Right lobe of liver (tissue), 6 donors: ENCODE data around the gene SLC25A10. TPM values are rescaled to one million over a fixed set of nuclear protein-coding genes. Genes with fewer than 3 reads are reported as not detected.
A peak's percentile ranks its signal among the peaks of the same experiment; 100 is the strongest.

Source experiments
- ATAC-seq, 4 donors: fragments of 200-7000 bp; cut with Tn5 transposase; one replicate each; pipeline ENCODE4 v1.9.1; 2020; ENCODE audit warnings: mild to moderate bottlenecking in 4 of 4, moderate library complexity in 4 of 4
- DNase-seq, 3 donors: peaks; one replicate each; pipeline ENCODE4 v3.0.0-alpha.2; 2020
- H3K27ac ChIP-seq, 3 donors: fragments of 200-600 bp; one replicate each; pipeline ENCODE4 v1.8.0; 2022
- H3K27me3 ChIP-seq, 2 donors: fragments of 200-600 bp; one replicate each; pipeline ENCODE4 v1.8.0; 2022
- H3K36me3 ChIP-seq, 4 donors: fragments of 200-600 bp; sonication (generic) in 1 of 4; one replicate each; pipeline versions ENCODE4 v1.5.1 to v1.8.0; 2017 to 2022; ENCODE audit warnings: control low read depth in 1 of 4
- H3K4me1 ChIP-seq, 4 donors: fragments of 200-600 bp; sonication (generic) in 1 of 4; one replicate each; pipeline versions ENCODE4 v1.5.1 to v1.8.0; 2017 to 2022; ENCODE audit warnings: control low read depth in 1 of 4
- H3K4me3 ChIP-seq, 3 donors: fragments of 200-600 bp; one replicate each; pipeline ENCODE4 v1.8.0; 2022
- H3K9me3 ChIP-seq, 4 donors: fragments of 200-600 bp; sonication (generic) in 1 of 4; one replicate each; pipeline versions ENCODE4 v1.5.1 to v1.8.0; 2017 to 2022; ENCODE audit warnings: control low read depth in 1 of 4
- CTCF ChIP-seq, 4 donors: fragments of 200-600 bp in 3 of 4; fragments of 450-650 bp in 1 of 4; IDR thresholded peaks; one replicate each; pipeline versions ENCODE4 v1.5.1 to v1.8.0; 2016 to 2022; ENCODE audit warnings: antibody characterized with exemption in 4 of 4, mild to moderate bottlenecking in 2 of 4
- POLR2A ChIP-seq: fragments of 450-650 bp; IDR thresholded peaks from one replicate; pipeline ENCODE4 v1.6.1; 2017; ENCODE audit warnings: antibody characterized with exemption, mild to moderate bottlenecking
- whole genome bisulfite sequencing: methylation state at CpG from one replicate; pipeline ENCODE4 v1.1.6; 2018; ENCODE audit warnings: low coverage, low lambda C conversion rate; ENCODE audit not compliant: insufficient coverage; ENCODE audit errors: missing lambda C conversion rate; 5-methylcytosine and 5-hydroxymethylcytosine counted together
- intact Hi-C, 2 donors: fragments of 100-400 bp; cut with DNase I; formaldehyde crosslinking; loops; one replicate each; pipeline versions ENCODE4 v1.11.2 to v1.14.1; 2022
- total RNA-seq, 6 experiments: library from RNA; depleted of rRNA in 2 of 6; stranded (reverse); fragments of >200 nt in 2 of 6; fragmentation: NEBNext Ultra II Directional in 3 of 6; extraction: Animal tissue kit (Norgen Biotek cat#: 25700) in 3 of 6; gene quantifications; one replicate each; pipeline versions ENCODE4 v1.1.0 to v1.2.4, GENCODE V29; 2016 to 2023
- donor health status: DM: no; HTN: yes; CAD: no.
- donor health status: DM: no; HTN: no; CAD: no.
- donor health status: DM: no; HTN: no; CAD: no.
- donor health status: DM: no; HTN: yes; CAD: no.
- donor health status: DM: no; HTN: yes; CAD: no.

SLC25A10 gene
- total RNA-seq, 6 experiments from 2014 or later: 35.6 to 92.0 (median 72.7) TPM

GRCh38 chr17:81666342-81667191 lies 45.5 kb upstream of the SLC25A10 start, which contains the start of the genes CCDC137 and OXLD1:
CCDC137 (plus strand) TSS chr17:81666737; CDS start chr17:81666767, 30 bp downstream.
OXLD1 (minus strand) TSS chr17:81666605; CDS start chr17:81666577, 28 bp downstream.
- no peaks in the 10 kb centered on the region for H3K27me3 ChIP-seq
- H3K4me1 ChIP-seq: peaks cover 0 to 15% (median 3%) of the 10 kb centered on the region in 4 donors
- peak within 1 kb of the TSS; percentile 98 for H3K4me3 ChIP-seq
- DNase-seq: peak; percentile 98
- 0% methylated on average over 10 of the region's 96 CpGs for WGBS
- TF ChIP-seq CTCF (IDR thresholded peaks at IDR 0.05) (no peak), POLR2A (peak; percentile 74)
- peak; percentile 98 to 99 (median 98) for ATAC-seq
- H3K36me3 ChIP-seq: peaks cover 0 to 24% (median 5%) of the 10 kb centered on the region in 4 donors
- H3K9me3 ChIP-seq: no peaks in the 10 kb centered on the region
- peak within 1 kb of the TSS; percentile 55 to 86 (median 71) for H3K27ac ChIP-seq
- intact Hi-C loops: no loop called here

- TF ChIP-seq CTCF (IDR thresholded peaks at IDR 0.05): no peak
- no peak for TF ChIP-seq POLR2A
- H3K4me1 ChIP-seq: peaks cover 0 to 15% (median 3%) of the 10 kb centered on the region in 4 donors
- H3K36me3 ChIP-seq: peaks cover 0 to 36% (median 6%) of the 10 kb centered on the region in 4 donors
- ATAC-seq: no peak
- 88% methylated on average over 15 of the region's 18 CpGs for WGBS
- intact Hi-C loops: no loop called here
- H3K9me3 ChIP-seq: no peaks in the 10 kb centered on the region
- no peak overlapping the region for H3K27ac ChIP-seq
- H3K4me3 ChIP-seq: peak overlapping the region; percentile 98
- H3K27me3 ChIP-seq: no peaks in the 10 kb centered on the region
- DNase-seq: no peak
These were observed 44.3 kb upstream of the SLC25A10 start for GRCh38 chr17:81667754-81668153.

- 83% methylated on average over 4 of the region's 18 CpGs for whole genome bisulfite sequencing
- TF ChIP-seq POLR2A (no peak), CTCF (IDR thresholded peaks at IDR 0.05) (no peak)
- Histone ChIP-seq H3K4me3 (no peak overlapping the region), H3K36me3 (peaks cover 0 to 44% (median 8%) of the 10 kb centered on the region in 4 donors), H3K4me1 (peaks cover 0 to 5% (median 0%) of the 10 kb centered on the region in 4 donors), H3K27ac (no peak overlapping the region), H3K27me3 (no peaks in the 10 kb centered on the region), H3K9me3 (no peaks in the 10 kb centered on the region)
- DNase-seq (peak in 1 of 3 donors; percentile 20), ATAC-seq (peak in 1 of 4 donors; percentile 5)
- intact Hi-C loops: loop anchor here in 1 of 2 donors (5.0 kb wide), 1 partner anchor 35 kb away; no protein-coding TSS in a partner anchor
These were observed 39.6 kb upstream of the SLC25A10 start for GRCh38 chr17:81672504-81672903.

GRCh38 chr17:81672954-81673353 lies 39.1 kb upstream of the SLC25A10 start:
- no peaks in the 10 kb centered on the region for H3K27me3 ChIP-seq
- no peak overlapping the region for H3K4me3 ChIP-seq
- intact Hi-C loops: loop anchor here in 1 of 2 donors (5.0 kb wide), 1 partner anchor 34 kb away; no protein-coding TSS in a partner anchor
- H3K4me1 ChIP-seq: peaks cover 0 to under 1% (median 0%) of the 10 kb centered on the region in 4 donors
- no peak overlapping the region for H3K27ac ChIP-seq
- H3K36me3 ChIP-seq: peaks cover 0 to 44% (median 8%) of the 10 kb centered on the region in 4 donors
- peak in 1 of 4 donors; percentile 5 for ATAC-seq
- WGBS: 91% methylated on average over 6 of the region's 16 CpGs
- peak in 1 of 3 donors; percentile 11 for DNase-seq
- TF ChIP-seq CTCF (IDR thresholded peaks at IDR 0.05): no peak
- no peak for TF ChIP-seq POLR2A
- H3K9me3 ChIP-seq: no peaks in the 10 kb centered on the region
